ENCODE measurements around the gene SMARCC2. TPM values are rescaled to one million over a fixed set of nuclear protein-coding genes. Genes with fewer than 3 reads are reported as not detected.

The SMARCC2 gene
- total and polyA plus RNA-seq, 2 donors (not counting 1 experiment from before 2014, with no cell fraction given) = 60.2 to 70.8 TPM

DNA sequence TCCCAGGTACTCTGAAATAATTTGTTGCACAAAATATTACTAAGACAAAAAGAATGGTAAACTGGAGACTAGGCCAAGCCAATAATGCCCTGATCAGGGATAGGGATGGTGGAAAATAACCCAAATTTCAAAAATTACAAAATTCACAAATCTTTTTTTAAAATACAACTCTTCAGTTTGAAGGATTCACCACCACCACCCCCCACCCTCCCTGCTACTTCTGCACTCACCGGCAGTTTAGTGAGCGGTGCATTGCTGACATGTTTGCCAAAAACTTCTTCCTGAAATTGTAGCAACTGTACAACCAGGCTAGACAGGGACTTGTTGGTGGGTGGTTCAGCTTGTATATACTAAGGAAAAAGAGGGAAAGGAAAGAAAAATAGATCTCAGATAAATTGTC lies 2.3 kb downstream of the SMARCC2 start:
- Histone ChIP-seq H3K27ac (ENCODE audit: insufficient read depth, low read length) (no peak overlapping the region), H3K4me3 (replicated peaks in 1 of 4; ENCODE audit: control extremely low read depth in 1 of 4, insufficient read depth in 1 of 4, low read depth in 3 of 4, low read length in 4 of 4) (peak overlapping the region in 1 of 4 experiments; percentile 89), H2AFZ (ENCODE audit: low read length) (no peak overlapping the region), H3K9ac (ENCODE audit: insufficient read depth, low read length) (no peak overlapping the region), H3K79me2 (ENCODE audit: control insufficient read depth, insufficient read depth, low read length) (peaks cover 31% of the 10 kb centered on the region), H3K4me1 (ENCODE audit: control insufficient read depth, extremely low read depth, insufficient read depth, low read length) (peaks cover 3% of the 10 kb centered on the region), H4K20me1 (ENCODE audit: control insufficient read depth, extremely low read depth, insufficient read depth, low read length) (no peaks in the 10 kb centered on the region), H3K27me3 (ENCODE audit: control insufficient read depth, insufficient read depth, low read length) (no peaks in the 10 kb centered on the region), H3K4me2 (ENCODE audit: extremely low read depth, insufficient read depth, low read length) (peak overlapping the region; percentile 80), H3K9me3 (ENCODE audit: control insufficient read depth, insufficient read depth, low read depth, low read length) (no peaks in the 10 kb centered on the region), H3K36me3 (ENCODE audit: control insufficient read depth, insufficient read depth, low read length) (peaks cover 4% of the 10 kb centered on the region)
- no peak for TF ChIP-seq EZH2 (IDR thresholded peaks at IDR 0.05; ENCODE audit: low read length, missing control alignments)
- TF ChIP-seq, protein P1, sequence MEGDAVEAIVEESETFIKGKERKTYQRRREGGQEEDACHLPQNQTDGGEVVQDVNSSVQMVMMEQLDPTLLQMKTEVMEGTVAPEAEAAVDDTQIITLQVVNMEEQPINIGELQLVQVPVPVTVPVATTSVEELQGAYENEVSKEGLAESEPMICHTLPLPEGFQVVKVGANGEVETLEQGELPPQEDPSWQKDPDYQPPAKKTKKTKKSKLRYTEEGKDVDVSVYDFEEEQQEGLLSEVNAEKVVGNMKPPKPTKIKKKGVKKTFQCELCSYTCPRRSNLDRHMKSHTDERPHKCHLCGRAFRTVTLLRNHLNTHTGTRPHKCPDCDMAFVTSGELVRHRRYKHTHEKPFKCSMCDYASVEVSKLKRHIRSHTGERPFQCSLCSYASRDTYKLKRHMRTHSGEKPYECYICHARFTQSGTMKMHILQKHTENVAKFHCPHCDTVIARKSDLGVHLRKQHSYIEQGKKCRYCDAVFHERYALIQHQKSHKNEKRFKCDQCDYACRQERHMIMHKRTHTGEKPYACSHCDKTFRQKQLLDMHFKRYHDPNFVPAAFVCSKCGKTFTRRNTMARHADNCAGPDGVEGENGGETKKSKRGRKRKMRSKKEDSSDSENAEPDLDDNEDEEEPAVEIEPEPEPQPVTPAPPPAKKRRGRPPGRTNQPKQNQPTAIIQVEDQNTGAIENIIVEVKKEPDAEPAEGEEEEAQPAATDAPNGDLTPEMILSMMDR (conservative IDR thresholded peaks at IDR 0.05 in 1 of 2, IDR thresholded peaks at IDR 0.05 in 1 of 2; ENCODE audit: low read depth in 1 of 2, low read length in 2 of 2) = no peak
- no peak for DNase-seq (ENCODE audit: low read depth in 2 of 2)

DNA sequence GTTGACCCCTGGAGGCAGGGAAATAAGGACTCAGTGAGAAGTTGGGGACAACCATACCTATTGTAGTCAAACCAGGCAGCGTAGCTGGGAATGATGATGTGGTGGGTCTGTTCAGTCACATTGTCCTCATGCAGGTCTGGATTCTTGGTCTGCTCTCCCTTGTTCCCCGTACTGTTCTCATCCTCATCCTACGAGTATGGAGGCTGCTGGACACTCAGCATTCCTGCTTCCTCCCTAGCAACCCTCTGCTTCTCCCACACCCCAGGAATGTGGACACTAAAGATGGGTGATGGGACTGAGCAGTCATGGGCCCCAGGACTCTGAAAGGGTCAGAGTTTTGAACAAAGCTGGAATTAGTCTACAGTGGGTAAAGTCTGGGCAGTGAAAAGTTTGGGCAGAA lies 10.9 kb downstream of the SMARCC2 start:
- DNase-seq (ENCODE audit: low read depth in 2 of 2) = no peak
- peaks cover 19% of the 10 kb centered on the region for H3K36me3 ChIP-seq (ENCODE audit: control insufficient read depth, insufficient read depth, low read length)
- no peak overlapping the region for H3K9ac ChIP-seq (ENCODE audit: insufficient read depth, low read length)
- no peak for TF ChIP-seq EZH2 (IDR thresholded peaks at IDR 0.05; ENCODE audit: low read length, missing control alignments)
- H3K4me3 ChIP-seq (replicated peaks in 1 of 4; ENCODE audit: control extremely low read depth in 1 of 4, insufficient read depth in 1 of 4, low read depth in 3 of 4, low read length in 4 of 4) = no peak overlapping the region
- H3K27me3 ChIP-seq (ENCODE audit: control insufficient read depth, insufficient read depth, low read length) = no peaks in the 10 kb centered on the region
- H4K20me1 ChIP-seq (ENCODE audit: control insufficient read depth, extremely low read depth, insufficient read depth, low read length) = no peaks in the 10 kb centered on the region
- H3K4me1 ChIP-seq (ENCODE audit: control insufficient read depth, extremely low read depth, insufficient read depth, low read length) = no peaks in the 10 kb centered on the region
- H3K9me3 ChIP-seq (ENCODE audit: control insufficient read depth, insufficient read depth, low read depth, low read length) = no peaks in the 10 kb centered on the region
- no peak overlapping the region for H2AFZ ChIP-seq (ENCODE audit: low read length)
- no peak overlapping the region for H3K4me2 ChIP-seq (ENCODE audit: extremely low read depth, insufficient read depth, low read length)
- no peaks in the 10 kb centered on the region for H3K79me2 ChIP-seq (ENCODE audit: control insufficient read depth, insufficient read depth, low read length)
- no peak overlapping the region for H3K27ac ChIP-seq (ENCODE audit: insufficient read depth, low read length)

- Histone ChIP-seq H3K9me3 (ENCODE audit: control insufficient read depth, insufficient read depth, low read depth, low read length) (no peaks in the 10 kb centered on the region), H3K79me2 (ENCODE audit: control insufficient read depth, insufficient read depth, low read length) (no peaks in the 10 kb centered on the region), H3K27ac (ENCODE audit: insufficient read depth, low read length) (no peak overlapping the region), H3K36me3 (ENCODE audit: control insufficient read depth, insufficient read depth, low read length) (peaks cover 26% of the 10 kb centered on the region), H3K4me3 (replicated peaks in 1 of 4; ENCODE audit: control extremely low read depth in 1 of 4, insufficient read depth in 1 of 4, low read depth in 3 of 4, low read length in 4 of 4) (no peak overlapping the region), H3K4me1 (ENCODE audit: control insufficient read depth, extremely low read depth, insufficient read depth, low read length) (no peaks in the 10 kb centered on the region), H3K4me2 (ENCODE audit: extremely low read depth, insufficient read depth, low read length) (no peak overlapping the region), H3K27me3 (ENCODE audit: control insufficient read depth, insufficient read depth, low read length) (no peaks in the 10 kb centered on the region), H2AFZ (ENCODE audit: low read length) (no peak overlapping the region), H4K20me1 (ENCODE audit: control insufficient read depth, extremely low read depth, insufficient read depth, low read length) (no peaks in the 10 kb centered on the region), H3K9ac (ENCODE audit: insufficient read depth, low read length) (no peak overlapping the region)
- TF ChIP-seq, protein P1 (conservative IDR thresholded peaks at IDR 0.05 in 1 of 2, IDR thresholded peaks at IDR 0.05 in 1 of 2; ENCODE audit: low read depth in 1 of 2, low read length in 2 of 2) = no peak
- TF ChIP-seq EZH2 (IDR thresholded peaks at IDR 0.05; ENCODE audit: low read length, missing control alignments) = no peak
- no peak for DNase-seq (ENCODE audit: low read depth in 2 of 2)
Measured at GRCh38 chr12:56172839-56173238, 16.4 kb downstream of the SMARCC2 start.

Data from fibroblast of lung (primary cell).